ENCODE data around the gene SYT17. TPM values are rescaled to one million over a fixed set of nuclear protein-coding genes. Genes with fewer than 3 reads are reported as not detected.

The SYT17 gene
- total RNA-seq, 6 experiments from 2014 or later, result not detected

DNA sequence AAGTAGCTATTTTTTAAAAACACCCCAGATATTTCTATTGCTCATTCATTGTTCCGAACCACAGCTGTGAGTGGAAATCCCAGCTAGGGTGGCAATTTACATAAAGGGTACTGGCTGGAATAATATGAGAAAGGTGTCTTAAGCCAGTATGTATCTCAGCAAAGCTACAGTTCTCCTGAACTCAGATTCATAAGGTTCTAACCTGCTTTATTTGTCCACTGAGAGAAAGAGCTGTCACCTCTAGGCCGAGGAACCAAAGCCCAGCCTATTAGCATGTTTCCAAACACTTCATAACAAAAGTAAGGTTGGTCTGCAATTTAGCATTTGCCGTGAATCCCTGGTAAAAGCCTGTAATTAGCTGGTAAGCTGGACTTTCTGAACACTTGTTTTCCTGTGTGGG is 60.5 kb downstream of the SYT17 start:
- Mint-ChIP-seq H3K36me3 (ENCODE audit: low read depth) (no peaks in the 10 kb centered on the region), H3K27ac (no peak overlapping the region), H3K9me3 (peaks cover 4% of the 10 kb centered on the region; the same call in 1 of the 2 replicates), H3K27me3 (ENCODE audit: insufficient read depth) (peaks cover 5% of the 10 kb centered on the region), H3K4me1 (ENCODE audit: low read depth) (peaks cover 12% of the 10 kb centered on the region), H3K4me3 (no peak overlapping the region)
- TF ChIP-seq, protein P1, sequence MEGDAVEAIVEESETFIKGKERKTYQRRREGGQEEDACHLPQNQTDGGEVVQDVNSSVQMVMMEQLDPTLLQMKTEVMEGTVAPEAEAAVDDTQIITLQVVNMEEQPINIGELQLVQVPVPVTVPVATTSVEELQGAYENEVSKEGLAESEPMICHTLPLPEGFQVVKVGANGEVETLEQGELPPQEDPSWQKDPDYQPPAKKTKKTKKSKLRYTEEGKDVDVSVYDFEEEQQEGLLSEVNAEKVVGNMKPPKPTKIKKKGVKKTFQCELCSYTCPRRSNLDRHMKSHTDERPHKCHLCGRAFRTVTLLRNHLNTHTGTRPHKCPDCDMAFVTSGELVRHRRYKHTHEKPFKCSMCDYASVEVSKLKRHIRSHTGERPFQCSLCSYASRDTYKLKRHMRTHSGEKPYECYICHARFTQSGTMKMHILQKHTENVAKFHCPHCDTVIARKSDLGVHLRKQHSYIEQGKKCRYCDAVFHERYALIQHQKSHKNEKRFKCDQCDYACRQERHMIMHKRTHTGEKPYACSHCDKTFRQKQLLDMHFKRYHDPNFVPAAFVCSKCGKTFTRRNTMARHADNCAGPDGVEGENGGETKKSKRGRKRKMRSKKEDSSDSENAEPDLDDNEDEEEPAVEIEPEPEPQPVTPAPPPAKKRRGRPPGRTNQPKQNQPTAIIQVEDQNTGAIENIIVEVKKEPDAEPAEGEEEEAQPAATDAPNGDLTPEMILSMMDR (IDR thresholded peaks at IDR 0.05), result no peak
- no peak for DNase-seq

DNA sequence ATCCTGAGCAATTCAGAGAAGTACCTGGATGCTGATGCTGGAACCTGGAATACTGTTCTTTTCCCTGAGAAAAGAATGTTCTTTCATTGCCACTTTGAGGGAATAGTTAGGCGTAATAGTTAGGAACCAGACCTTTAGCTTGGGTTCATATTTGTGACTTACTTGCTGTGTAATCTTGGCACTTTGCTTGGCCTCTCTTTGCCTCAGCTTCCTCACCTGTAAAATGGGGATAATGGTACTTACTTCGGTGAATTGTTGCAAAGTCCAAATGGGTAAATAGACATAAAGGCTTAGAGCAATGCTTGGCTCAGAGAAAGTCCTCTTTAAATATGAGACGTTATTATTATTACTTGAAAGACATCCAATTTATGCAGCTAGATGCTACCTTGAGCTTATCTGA is 62.5 kb downstream of the SYT17 start:
- no peaks in the 10 kb centered on the region for H3K36me3 Mint-ChIP-seq (ENCODE audit: low read depth)
- no peak overlapping the region for H3K27ac Mint-ChIP-seq

DNA sequence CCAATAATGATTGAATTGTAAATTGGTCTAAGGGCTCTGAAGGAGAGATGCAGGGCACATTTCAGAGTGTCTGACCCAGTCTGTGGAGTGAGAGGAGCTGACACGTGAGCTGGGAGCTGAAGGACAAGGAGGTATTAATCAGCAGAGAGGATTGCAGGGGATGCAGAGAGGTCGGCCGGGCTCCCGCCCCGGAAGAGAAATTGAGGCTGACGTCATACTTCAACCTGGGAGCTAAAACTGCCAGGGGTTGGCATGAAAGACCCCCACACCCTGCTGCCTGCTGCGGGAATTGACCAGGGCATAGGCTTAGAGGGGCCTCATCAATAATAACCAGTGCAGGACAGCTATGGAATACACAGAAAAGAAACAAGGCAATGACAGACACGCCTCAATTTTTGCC is 63.8 kb downstream of the SYT17 start:
- DNase-seq, result no peak
- Mint-ChIP-seq H3K9me3 (peaks cover 17% of the 10 kb centered on the region; the same call in 1 of the 2 replicates), H3K27me3 (ENCODE audit: insufficient read depth) (peaks cover 3% of the 10 kb centered on the region), H3K4me3 (no peak overlapping the region), H3K27ac (no peak overlapping the region), H3K4me1 (ENCODE audit: low read depth) (peaks cover 12% of the 10 kb centered on the region), H3K36me3 (ENCODE audit: low read depth) (no peaks in the 10 kb centered on the region)
- TF ChIP-seq, protein P1 (IDR thresholded peaks at IDR 0.05), result no peak

More for the DNA sequence above, 62.5 kb downstream of the SYT17 start:
- TF ChIP-seq, protein P1 (IDR thresholded peaks at IDR 0.05), result no peak
- H3K9me3 Mint-ChIP-seq, result peaks cover 14% of the 10 kb centered on the region; the same call in 1 of the 2 replicates
- peaks cover 5% of the 10 kb centered on the region for H3K27me3 Mint-ChIP-seq (ENCODE audit: insufficient read depth)
- H3K4me1 Mint-ChIP-seq (ENCODE audit: low read depth), result peaks cover 12% of the 10 kb centered on the region
- no peak for DNase-seq
- no peak overlapping the region for H3K4me3 Mint-ChIP-seq

DNA sequence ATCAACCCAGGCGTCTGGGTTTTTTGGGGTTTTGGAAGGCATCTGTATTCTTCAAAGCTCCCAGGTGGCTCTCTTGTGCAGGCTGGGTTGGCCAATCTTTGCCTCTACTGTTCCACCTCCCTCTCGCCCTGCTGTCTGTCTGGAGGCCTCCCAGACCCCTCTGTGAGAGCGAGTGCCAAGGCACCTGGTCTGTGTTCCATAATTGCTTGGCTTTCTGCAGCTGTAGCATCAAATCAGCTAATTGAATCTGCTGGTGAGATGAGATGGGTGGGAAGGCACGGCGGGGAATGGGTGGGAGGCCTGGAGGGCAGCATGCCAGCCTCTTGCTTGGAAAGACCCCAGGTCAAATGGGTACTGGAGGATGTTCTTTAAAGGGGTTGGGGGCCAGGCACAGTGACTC is 64.9 kb downstream of the SYT17 start:
- TF ChIP-seq, protein P1 (IDR thresholded peaks at IDR 0.05), result no peak
- DNase-seq, result no peak
- Mint-ChIP-seq H3K27ac (no peak overlapping the region), H3K4me3 (no peak overlapping the region), H3K27me3 (ENCODE audit: insufficient read depth) (peaks cover 3% of the 10 kb centered on the region), H3K4me1 (ENCODE audit: low read depth) (peaks cover 4% of the 10 kb centered on the region), H3K9me3 (peaks cover 17% of the 10 kb centered on the region; the same call in 1 of the 2 replicates), H3K36me3 (ENCODE audit: low read depth) (no peaks in the 10 kb centered on the region)

DNA sequence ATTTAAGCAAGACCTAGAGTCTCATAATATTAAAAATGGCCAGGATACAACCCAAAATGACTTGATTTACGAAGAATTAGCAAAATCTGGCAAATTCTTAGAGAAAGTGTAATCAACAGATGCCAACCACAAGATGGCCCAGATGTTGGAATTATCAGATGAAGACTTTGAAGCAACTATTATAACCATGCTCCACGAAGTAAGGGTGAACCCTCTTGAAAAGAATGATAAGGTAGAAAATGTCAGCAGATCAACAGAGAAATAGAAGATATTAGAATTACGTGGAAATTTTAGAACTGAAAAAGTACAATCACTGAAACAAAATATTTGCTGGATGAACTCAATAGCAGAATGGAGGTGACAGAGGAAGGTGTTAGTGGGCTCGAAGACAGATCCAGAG is 67.4 kb downstream of the SYT17 start:
- no peaks in the 10 kb centered on the region for H3K4me1 Mint-ChIP-seq (ENCODE audit: low read depth)
- peaks cover 28% of the 10 kb centered on the region for H3K9me3 Mint-ChIP-seq
- H3K27ac Mint-ChIP-seq, result no peak overlapping the region
- no peaks in the 10 kb centered on the region for H3K27me3 Mint-ChIP-seq (ENCODE audit: insufficient read depth)
- no peak for DNase-seq
- no peak overlapping the region for H3K4me3 Mint-ChIP-seq
- no peaks in the 10 kb centered on the region for H3K36me3 Mint-ChIP-seq (ENCODE audit: low read depth)
- TF ChIP-seq, protein P1 (IDR thresholded peaks at IDR 0.05), result no peak

DNA sequence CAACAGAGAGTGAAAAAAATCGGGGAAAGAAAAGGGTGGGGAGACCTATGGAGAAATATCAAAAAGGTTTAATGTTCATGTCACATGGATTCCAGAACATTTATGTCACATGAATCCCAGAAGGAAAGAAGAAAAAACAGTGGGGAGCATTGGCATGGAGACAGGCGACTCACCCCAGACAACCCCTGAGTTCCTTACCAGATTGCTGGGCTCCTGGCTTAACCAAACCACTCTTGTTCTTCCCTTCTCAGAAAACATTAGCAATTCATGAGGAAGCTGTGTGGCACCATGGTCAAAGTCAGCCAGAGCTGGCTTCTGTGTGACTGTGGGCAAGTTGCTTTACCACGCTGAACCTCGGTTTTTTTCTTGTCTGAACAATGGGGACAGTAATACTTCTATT is 67.8 kb downstream of the SYT17 start:
- TF ChIP-seq, protein P1 (IDR thresholded peaks at IDR 0.05), result no peak
- no peaks in the 10 kb centered on the region for H3K27me3 Mint-ChIP-seq (ENCODE audit: insufficient read depth)
- H3K4me1 Mint-ChIP-seq (ENCODE audit: low read depth), result no peaks in the 10 kb centered on the region
- H3K9me3 Mint-ChIP-seq, result peaks cover 28% of the 10 kb centered on the region
- DNase-seq, result no peak
- no peak overlapping the region for H3K4me3 Mint-ChIP-seq
- H3K36me3 Mint-ChIP-seq (ENCODE audit: low read depth), result no peaks in the 10 kb centered on the region
- H3K27ac Mint-ChIP-seq, result no peak overlapping the region
